Heart right ventricle (tissue), 16 donors: Measurements from ENCODE around the gene SEPTIN2. TPM values are rescaled to one million over a fixed set of nuclear protein-coding genes. Genes with fewer than 3 reads are reported as not detected.
A peak's percentile ranks its signal among the peaks of the same experiment; 100 is the strongest.
"Not testable (repeated sequence)": the region's sequence is repeated elsewhere in the genome, so short reads cannot be mapped to it uniquely, and the experiment has no call there.

ENCODE experiments used
- ATAC-seq, 8 donors: fragments of 200-7000 bp; cut with Tn5 transposase; one replicate each; pipeline ENCODE4 v1.9.1; 2020; ENCODE audit warnings: mild to moderate bottlenecking in 8 of 8, moderate library complexity in 8 of 8, moderate number of reproducible peaks in 1 of 8
- DNase-seq, 2 donors: peaks; one replicate each; pipeline ENCODE4 v3.0.0-alpha.2; 2020
- H3K27ac ChIP-seq, 10 donors: fragments of 200-600 bp; sonication (generic) in 2 of 10; one replicate each; pipeline versions ENCODE4 v1.5.0 to v1.8.0; 2020 to 2022; ENCODE audit warnings: mild to moderate bottlenecking in 3 of 10
- H3K27me3 ChIP-seq, 7 donors: fragments of 200-600 bp; one replicate each; pipeline ENCODE4 v1.8.0; 2021 to 2022; ENCODE audit warnings: mild to moderate bottlenecking in 2 of 7
- H3K36me3 ChIP-seq, 9 donors: fragments of 200-600 bp; sonication (generic) in 1 of 9; one replicate each; pipeline versions ENCODE4 v1.5.0 to v1.8.0; 2020 to 2022; ENCODE audit warnings: mild to moderate bottlenecking in 2 of 9
- H3K4me1 ChIP-seq, 9 donors: fragments of 200-600 bp; sonication (generic) in 1 of 9; one replicate each; pipeline versions ENCODE4 v1.5.0 to v1.8.0; 2020 to 2022; ENCODE audit warnings: mild to moderate bottlenecking in 4 of 9
- H3K4me3 ChIP-seq, 10 donors: fragments of 200-600 bp; sonication (generic) in 2 of 10; one replicate each; pipeline versions ENCODE4 v1.5.0 to v1.8.0; 2020 to 2022; ENCODE audit warnings: mild to moderate bottlenecking in 7 of 10, moderate library complexity in 2 of 10
- H3K9me3 ChIP-seq, 11 donors: fragments of 200-600 bp in 10 of 11; sonication (generic) in 2 of 11; one replicate each; pipeline versions ENCODE4 v1.5.0 to v1.8.0; 2013 to 2022; ENCODE audit warnings: mild to moderate bottlenecking in 2 of 11, control low read depth in 1 of 11, moderate library complexity in 1 of 11
- CTCF ChIP-seq, 9 donors: fragments of 200-600 bp; sonication (generic) in 2 of 9; IDR thresholded peaks; one replicate each; pipeline versions ENCODE4 v1.5.0 to v1.8.0; 2021 to 2022; ENCODE audit warnings: antibody characterized with exemption in 9 of 9, mild to moderate bottlenecking in 5 of 9, moderate library complexity in 1 of 9
- WGBS, 2 donors: extraction: QIAGEN DNeasy Blood & Tissue Kit; methylation state at CpG; one replicate each; pipeline ENCODE4 v1.1.7; 2013; ENCODE audit warnings: inconsistent platforms in 1 of 2; 5-methylcytosine and 5-hydroxymethylcytosine counted together
- intact Hi-C, 10 donors: fragments of 100-400 bp; cut with DNase I; formaldehyde crosslinking; loops; one replicate each; pipeline versions ENCODE4 v1.11.1 to v1.14.2; 2022
- polyA plus RNA-seq, 2 donors: library from polyadenylated mRNA; stranded (reverse); fragments of 200-250 nt; gene quantifications; one replicate each; pipeline ENCODE4 v1.2.3, GENCODE V29; 2013
- total RNA-seq, 10 donors: library from RNA; stranded (reverse); fragmentation: NEBNext Ultra II Directional in 3 of 10; extraction: Animal tissue kit (Norgen Biotek cat#: 25700) in 3 of 10; gene quantifications; one replicate each; pipeline versions ENCODE4 v1.2.1 to v1.2.4, GENCODE V29; 2021 to 2023
- donor health status: Arrhythmogenic right ventricular cardiomyopathy.
- donor health status: ischemic (EF 13 %, LVEDD 7.1; RV severe dilation, severe dysfunction).
- donor health status: healthy with polysubstance abuse.
- donor health status: DM: no; HTN: yes; CAD: no.
- donor health status: DM: no; HTN: no; CAD: no.
- donor health status: ischemic (EF 25% LVEDD 6.9; RV normal size, moderate dysfunction).
- donor health status: ischemic (EF 25% LVEDD 5.7; RV mildly dilated, moderate dysfunction).
- donor health status: healthy.
- donor health status: DM: yes; HTN: yes; CAD: no.
- donor health status: Ischemic cardiomyopathy.
- donor health status: ischemic (EF 35%, LVEDD 5.7; RV mildly dilated, moderate dysfunction).
- donor health status: nonischemic (EF 11% LVEDD 7.7; RV severe dilation, severe dysfunction).
- donor health status: DM: yes; HTN: yes; CAD: no.
- donor health status: PGD.
- donor health status: ischemic (EF 29% LVEDD 5.4; RV normal size, mild dysfunction).
- donor health status: nonischemic (EF 23%, LVEDD 6.1; RV moderate dilation, normal function).

SEPTIN2 gene
- total and polyA plus RNA-seq, 12 donors: 100 to 249 (median 188) TPM

GRCh38 chr2:241378816-241379215 lies 63.1 kb downstream of the SEPTIN2 start:
- TF ChIP-seq CTCF (IDR thresholded peaks at IDR 0.05): no peak
- H3K4me3 ChIP-seq: no peak overlapping the region

GRCh38 chr2:241379481-241380480 lies 64.1 kb downstream of the SEPTIN2 start:
- intact Hi-C loops: no loop called here
- peak overlapping the region in 7 of 10 donors; percentile 11 to 67 (median 40) for H3K27ac ChIP-seq

More at GRCh38 chr2:241378816-241379215, 63.1 kb downstream of the SEPTIN2 start:
- intact Hi-C loops: no loop called here
- no peak for DNase-seq
- peak overlapping the region in 5 of 10 donors; percentile 11 to 67 (median 38) for H3K27ac ChIP-seq
- H3K4me1 ChIP-seq: peaks cover 3 to 51% (median 32%) of the 10 kb centered on the region in 9 donors
- peaks cover 0 to 27% (median 0%) of the 10 kb centered on the region in 9 donors for H3K36me3 ChIP-seq
- no peaks in the 10 kb centered on the region for H3K27me3 ChIP-seq
- WGBS, 2 donors: 77% methylated on average over 2 of the region's 2 CpGs
- H3K9me3 ChIP-seq: no peaks in the 10 kb centered on the region
- ATAC-seq: no peak

GRCh38 chr2:241381872-241382271 lies 66.1 kb downstream of the SEPTIN2 start:
- intact Hi-C loops: no loop called here
- H3K36me3 ChIP-seq: peaks cover 0 to 2% (median 0%) of the 10 kb centered on the region in 9 donors
- no peak overlapping the region for H3K4me3 ChIP-seq
- WGBS, 2 donors: 32 to 42% methylated on average over 4 of the region's 4 CpGs
- no peak for DNase-seq
- no peaks in the 10 kb centered on the region for H3K27me3 ChIP-seq
- no peaks in the 10 kb centered on the region for H3K9me3 ChIP-seq
- ATAC-seq: no peak
- no peak for TF ChIP-seq CTCF (IDR thresholded peaks at IDR 0.05)
- H3K4me1 ChIP-seq: peaks cover 3 to 55% (median 36%) of the 10 kb centered on the region in 9 donors
- peak overlapping the region in 1 of 10 donors; percentile 67 for H3K27ac ChIP-seq

More at GRCh38 chr2:241379481-241380480, 64.1 kb downstream of the SEPTIN2 start:
- peak in 3 of 8 donors; percentile 25 to 45 (median 33) for ATAC-seq
- WGBS, 2 donors: 82 to 83% methylated on average over 9 of the region's 9 CpGs
- TF ChIP-seq CTCF (IDR thresholded peaks at IDR 0.05): no peak
- Histone ChIP-seq H3K9me3 (no peaks in the 10 kb centered on the region), H3K27me3 (no peaks in the 10 kb centered on the region), H3K4me1 (peaks cover 3 to 55% (median 36%) of the 10 kb centered on the region in 9 donors), H3K4me3 (no peak overlapping the region), H3K36me3 (peaks cover 0 to 17% (median 0%) of the 10 kb centered on the region in 9 donors)
- DNase-seq: no peak

GRCh38 chr2:241385450-241385849 lies 69.7 kb downstream of the SEPTIN2 start:
- H3K9me3 ChIP-seq, intact Hi-C loops, H3K4me3 ChIP-seq, DNase-seq, H3K27me3 ChIP-seq, H3K36me3 ChIP-seq, H3K27ac ChIP-seq, ATAC-seq: not testable (repeated sequence)
- WGBS, 2 donors: 97 to 98% methylated on average over 7 of the region's 7 CpGs
- H3K4me1 ChIP-seq: peaks cover 3 to 35% (median 15%) of the 10 kb centered on the region in 9 donors
